Neural crest cell (in vitro differentiated cells): ENCODE data around the gene ANKMY2. TPM values are rescaled to one million over a fixed set of nuclear protein-coding genes. Genes with fewer than 3 reads are reported as not detected.

Source experiments
- DNase-seq: peaks from one replicate; pipeline ENCODE4 v3.0.0; 2021; ENCODE audit warnings: low read depth, mixed read lengths, low spot score
- H3K27ac Mint-ChIP-seq: one replicate; pipeline ENCODE4 v1.8.0; 2021; ENCODE audit warnings: mild to moderate bottlenecking, mixed read lengths; ENCODE audit not compliant: unreplicated experiment
- H3K27me3 Mint-ChIP-seq: 2 replicates; pipeline ENCODE4 v1.8.0; 2021; ENCODE audit warnings: low read depth, mild to moderate bottlenecking, mixed read lengths
- H3K36me3 Mint-ChIP-seq: 2 replicates; pipeline ENCODE4 v1.8.0; 2021; ENCODE audit warnings: low read depth, mild to moderate bottlenecking, mixed read lengths
- H3K4me1 Mint-ChIP-seq: 2 replicates; pipeline ENCODE4 v1.8.0; 2021; ENCODE audit warnings: mixed read lengths
- H3K4me3 Mint-ChIP-seq: one replicate; pipeline ENCODE4 v1.8.0; 2021; ENCODE audit warnings: mild to moderate bottlenecking, mixed read lengths
- H3K9me3 Mint-ChIP-seq: 2 replicates; pipeline ENCODE4 v1.8.0; 2021; ENCODE audit warnings: mixed read lengths
- total RNA-seq: library from RNA; stranded (reverse); gene quantifications from 2 replicates; pipeline ENCODE4 v1.2.1, GENCODE V29; 2021
- TF ChIP-seq, protein P1 (sequence below): fragments of 200-600 bp; sonication (generic); conservative IDR thresholded peaks from 2 replicates; pipeline ENCODE4 v1.5.0; 2021; ENCODE audit warnings: antibody characterized with exemption, mild to moderate bottlenecking

The ANKMY2 gene
- total RNA-seq, 1 donor from 2014 or later = 24.7 TPM

DNA sequence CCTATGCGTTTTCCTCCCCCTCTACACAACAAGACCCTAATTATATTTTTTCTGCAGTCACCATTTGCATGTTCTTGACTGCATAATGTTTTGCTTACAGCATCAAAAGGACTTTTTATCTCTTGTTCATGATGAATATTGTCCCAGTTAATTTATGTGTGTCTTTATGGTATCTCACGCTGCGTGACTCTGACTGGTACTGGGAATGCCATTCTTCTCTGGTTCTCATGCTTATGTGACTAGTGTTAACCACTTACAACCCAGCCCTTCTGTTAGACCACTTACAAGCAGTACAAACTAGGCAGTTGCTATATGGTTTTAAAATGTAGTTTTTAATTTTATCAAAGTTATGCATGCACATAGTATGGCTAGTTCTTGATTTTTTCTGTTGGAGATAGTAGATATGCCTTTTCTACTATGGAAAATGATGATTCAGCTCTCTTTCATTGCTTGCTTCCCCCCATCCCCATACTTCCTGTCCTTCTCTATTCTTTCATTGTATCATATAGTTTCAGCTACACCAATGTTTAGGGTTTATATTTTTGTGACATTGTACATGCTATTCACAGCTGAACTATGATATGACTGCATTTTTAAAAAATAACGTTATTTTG lies 25.3 kb upstream of the ANKMY2 start:
- no peak for DNase-seq
- TF ChIP-seq, protein P1, sequence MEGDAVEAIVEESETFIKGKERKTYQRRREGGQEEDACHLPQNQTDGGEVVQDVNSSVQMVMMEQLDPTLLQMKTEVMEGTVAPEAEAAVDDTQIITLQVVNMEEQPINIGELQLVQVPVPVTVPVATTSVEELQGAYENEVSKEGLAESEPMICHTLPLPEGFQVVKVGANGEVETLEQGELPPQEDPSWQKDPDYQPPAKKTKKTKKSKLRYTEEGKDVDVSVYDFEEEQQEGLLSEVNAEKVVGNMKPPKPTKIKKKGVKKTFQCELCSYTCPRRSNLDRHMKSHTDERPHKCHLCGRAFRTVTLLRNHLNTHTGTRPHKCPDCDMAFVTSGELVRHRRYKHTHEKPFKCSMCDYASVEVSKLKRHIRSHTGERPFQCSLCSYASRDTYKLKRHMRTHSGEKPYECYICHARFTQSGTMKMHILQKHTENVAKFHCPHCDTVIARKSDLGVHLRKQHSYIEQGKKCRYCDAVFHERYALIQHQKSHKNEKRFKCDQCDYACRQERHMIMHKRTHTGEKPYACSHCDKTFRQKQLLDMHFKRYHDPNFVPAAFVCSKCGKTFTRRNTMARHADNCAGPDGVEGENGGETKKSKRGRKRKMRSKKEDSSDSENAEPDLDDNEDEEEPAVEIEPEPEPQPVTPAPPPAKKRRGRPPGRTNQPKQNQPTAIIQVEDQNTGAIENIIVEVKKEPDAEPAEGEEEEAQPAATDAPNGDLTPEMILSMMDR = no peak
- H3K27ac Mint-ChIP-seq = no peak overlapping the region
- H3K27me3 Mint-ChIP-seq = no peaks in the 10 kb centered on the region
- peaks cover 22% of the 10 kb centered on the region for H3K4me1 Mint-ChIP-seq
- peaks cover 35% of the 10 kb centered on the region for H3K36me3 Mint-ChIP-seq
- no peak overlapping the region for H3K4me3 Mint-ChIP-seq
- peaks cover 7% of the 10 kb centered on the region for H3K9me3 Mint-ChIP-seq

DNA sequence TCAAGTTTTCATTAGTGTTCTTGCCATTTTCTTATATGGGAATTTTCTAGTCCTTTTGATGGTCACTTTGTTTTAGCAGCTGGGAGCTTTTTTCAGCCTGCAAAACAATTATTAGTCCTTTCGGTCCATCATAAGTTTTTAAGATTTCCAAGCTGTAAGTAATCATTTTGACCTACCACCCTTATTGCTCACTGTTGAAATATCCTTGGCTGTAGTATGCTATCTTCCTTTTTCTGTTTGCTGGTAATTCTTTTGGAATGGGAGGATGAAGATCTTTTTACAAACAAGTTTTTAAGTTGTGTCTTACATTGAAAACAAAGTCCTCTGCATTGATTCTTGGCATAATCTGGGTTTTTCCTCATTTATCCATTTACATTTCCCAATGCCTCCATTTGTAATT lies 24.5 kb upstream of the ANKMY2 start:
- peaks cover 22% of the 10 kb centered on the region for H3K4me1 Mint-ChIP-seq
- peaks cover 7% of the 10 kb centered on the region for H3K9me3 Mint-ChIP-seq
- H3K36me3 Mint-ChIP-seq = peaks cover 35% of the 10 kb centered on the region
- H3K27ac Mint-ChIP-seq = no peak overlapping the region
- H3K4me3 Mint-ChIP-seq = no peak overlapping the region
- H3K27me3 Mint-ChIP-seq = no peaks in the 10 kb centered on the region
- no peak for DNase-seq
- TF ChIP-seq, protein P1 = no peak

DNA sequence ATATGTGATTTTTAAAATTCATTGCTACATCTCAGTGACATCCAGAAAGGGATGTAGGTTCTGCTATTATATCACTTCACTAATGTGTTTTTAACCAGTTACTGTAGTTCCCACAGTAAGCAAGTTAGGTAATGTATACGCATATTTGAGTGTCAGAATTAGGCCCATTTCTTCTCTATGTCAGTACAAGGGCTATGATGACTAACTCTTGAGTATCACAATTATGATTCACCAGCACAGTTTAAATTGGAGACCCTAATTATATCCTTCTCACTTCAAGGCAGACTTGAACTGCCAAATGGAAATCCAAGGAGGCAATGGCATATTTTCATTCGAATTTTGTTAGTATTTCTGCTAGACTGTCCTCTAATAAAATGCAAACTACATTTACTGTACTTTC lies 24.0 kb upstream of the ANKMY2 start:
- no peak overlapping the region for H3K4me3 Mint-ChIP-seq
- H3K9me3 Mint-ChIP-seq = peaks cover 7% of the 10 kb centered on the region
- no peak for DNase-seq
- H3K27ac Mint-ChIP-seq = no peak overlapping the region
- H3K4me1 Mint-ChIP-seq = peaks cover 22% of the 10 kb centered on the region
- TF ChIP-seq, protein P1 = no peak
- H3K27me3 Mint-ChIP-seq = no peaks in the 10 kb centered on the region
- peaks cover 35% of the 10 kb centered on the region for H3K36me3 Mint-ChIP-seq

DNA sequence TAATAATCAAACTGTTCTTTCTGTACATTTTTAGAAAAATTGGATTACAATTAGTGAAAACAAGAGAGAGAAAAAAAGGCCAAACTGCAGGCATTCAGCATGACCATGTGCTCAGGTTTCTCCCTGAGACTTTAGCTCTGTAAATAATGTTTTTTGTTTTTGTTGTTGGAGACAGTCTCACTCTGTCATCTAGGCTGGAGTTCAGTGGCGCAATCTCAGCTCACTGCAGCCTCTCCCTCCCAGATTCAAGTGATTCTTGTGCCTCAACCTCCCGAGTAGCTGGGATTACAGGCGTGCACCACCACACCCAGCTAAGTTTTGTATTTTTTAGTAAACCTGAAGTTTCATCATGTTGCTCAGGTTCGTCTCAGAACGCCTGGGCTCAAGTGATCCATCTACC lies 23.4 kb upstream of the ANKMY2 start:
- H3K9me3 Mint-ChIP-seq = peaks cover 7% of the 10 kb centered on the region
- H3K4me1 Mint-ChIP-seq = peaks cover 27% of the 10 kb centered on the region
- H3K27ac Mint-ChIP-seq = no peak overlapping the region
- H3K36me3 Mint-ChIP-seq = peaks cover 37% of the 10 kb centered on the region
- TF ChIP-seq, protein P1 = no peak
- no peak overlapping the region for H3K4me3 Mint-ChIP-seq
- no peak for DNase-seq
- no peaks in the 10 kb centered on the region for H3K27me3 Mint-ChIP-seq

DNA sequence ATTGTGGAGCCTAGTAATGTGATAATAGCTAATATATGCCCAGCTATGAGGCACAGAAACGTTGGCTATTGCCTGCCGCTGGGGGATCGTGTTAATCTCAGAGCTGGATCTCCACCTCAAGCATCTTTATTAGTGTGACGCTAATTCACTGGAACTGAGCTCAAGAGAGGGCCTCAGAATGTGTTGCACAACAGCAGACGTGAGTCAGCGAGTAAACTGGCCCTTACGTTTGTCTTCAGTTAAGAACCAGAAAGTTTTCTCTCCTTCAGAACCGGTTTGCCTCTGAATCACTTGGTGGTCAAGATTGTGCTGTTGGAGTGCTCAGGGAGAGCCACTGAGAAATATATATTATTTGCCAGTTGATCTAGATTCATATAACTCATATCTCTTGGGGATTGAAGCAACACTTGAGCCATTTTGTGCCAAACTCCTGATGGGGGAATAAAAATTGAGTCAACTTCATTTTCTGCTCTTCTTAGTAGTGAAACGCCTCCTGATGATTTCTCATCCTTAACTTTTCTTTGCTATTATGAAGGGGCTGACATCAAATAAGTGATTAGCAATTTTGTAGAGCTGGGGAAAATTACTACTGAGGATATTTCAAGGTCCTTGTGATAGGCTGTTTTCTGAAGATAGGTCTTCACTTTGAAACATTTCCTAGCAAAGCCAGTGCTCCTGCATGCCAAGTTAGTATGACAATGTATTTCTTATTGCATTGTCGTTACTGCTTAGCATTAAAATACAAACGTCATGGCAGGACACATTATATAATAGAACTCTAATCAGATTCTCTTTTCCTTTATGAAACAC lies 22.7 kb upstream of the ANKMY2 start:
- H3K4me3 Mint-ChIP-seq = no peak overlapping the region
- H3K27me3 Mint-ChIP-seq = no peaks in the 10 kb centered on the region
- H3K36me3 Mint-ChIP-seq = peaks cover 37% of the 10 kb centered on the region
- TF ChIP-seq, protein P1 = no peak
- H3K4me1 Mint-ChIP-seq = peaks cover 28% of the 10 kb centered on the region
- DNase-seq = no peak
- peaks cover 7% of the 10 kb centered on the region for H3K9me3 Mint-ChIP-seq
- H3K27ac Mint-ChIP-seq = peak overlapping the region; percentile 4
